ENCODE results near the gene RAB3C.

Gene RAB3C

GRCh38 chr5:58871648-58872242 lies 288.9 kb downstream of the RAB3C start:
- no peaks in the 10 kb centered on the region for H3K9me3 ChIP-seq (ENCODE audit: control insufficient read depth, insufficient read depth, low read length)
- no peaks in the 10 kb centered on the region for H3K4me1 ChIP-seq (ENCODE audit: insufficient read depth, low read length)
- no peak overlapping the region for H3K9ac ChIP-seq (ENCODE audit: low read depth, low read length)
- H3K36me3 ChIP-seq (ENCODE audit: insufficient read depth, low read length) = no peaks in the 10 kb centered on the region

- H3K9ac ChIP-seq (ENCODE audit: low read depth, low read length) = no peak overlapping the region
- no peaks in the 10 kb centered on the region for H3K9me3 ChIP-seq (ENCODE audit: control insufficient read depth, insufficient read depth, low read length)
- H3K36me3 ChIP-seq (ENCODE audit: insufficient read depth, low read length) = no peaks in the 10 kb centered on the region
- no peaks in the 10 kb centered on the region for H3K4me1 ChIP-seq (ENCODE audit: insufficient read depth, low read length)
Measured at GRCh38 chr5:58872670-58873273, 289.9 kb downstream of the RAB3C start.

- Histone ChIP-seq H3K36me3 (ENCODE audit: insufficient read depth, low read length) (no peaks in the 10 kb centered on the region), H3K4me1 (ENCODE audit: insufficient read depth, low read length) (no peaks in the 10 kb centered on the region), H3K9ac (ENCODE audit: low read depth, low read length) (no peak overlapping the region), H3K9me3 (ENCODE audit: control insufficient read depth, insufficient read depth, low read length) (no peaks in the 10 kb centered on the region)
Measured at GRCh38 chr5:58875599-58875998, 292.7 kb downstream of the RAB3C start.

- no peaks in the 10 kb centered on the region; the same call in 1 of the 2 replicates for H3K4me1 ChIP-seq (ENCODE audit: insufficient read depth, low read length)
- no peaks in the 10 kb centered on the region for H3K36me3 ChIP-seq (ENCODE audit: insufficient read depth, low read length)
- no peak overlapping the region for H3K9ac ChIP-seq (ENCODE audit: low read depth, low read length)
- H3K9me3 ChIP-seq (ENCODE audit: control insufficient read depth, insufficient read depth, low read length) = 0 out of 2 replicates have a peak, but pooled peaks cover 3% of the 10 kb centered on the region
Measured at GRCh38 chr5:58885260-58885659, 302.4 kb downstream of the RAB3C start.

GRCh38 chr5:58886315-58887207 lies 303.7 kb downstream of the RAB3C start:
- no peak overlapping the region for H3K9ac ChIP-seq (ENCODE audit: low read depth, low read length)
- H3K9me3 ChIP-seq (ENCODE audit: control insufficient read depth, insufficient read depth, low read length) = 0 out of 2 replicates have a peak, but pooled peaks cover 3% of the 10 kb centered on the region
- H3K36me3 ChIP-seq (ENCODE audit: insufficient read depth, low read length) = no peaks in the 10 kb centered on the region
- peaks cover 8% of the 10 kb centered on the region for H3K4me1 ChIP-seq (ENCODE audit: insufficient read depth, low read length)

GRCh38 chr5:58887311-58887710 lies 304.4 kb downstream of the RAB3C start:
- Histone ChIP-seq H3K36me3 (ENCODE audit: insufficient read depth, low read length) (no peaks in the 10 kb centered on the region), H3K9me3 (ENCODE audit: control insufficient read depth, insufficient read depth, low read length) (0 out of 2 replicates have a peak, but pooled peaks cover 3% of the 10 kb centered on the region), H3K9ac (ENCODE audit: low read depth, low read length) (no peak overlapping the region), H3K4me1 (ENCODE audit: insufficient read depth, low read length) (peaks cover 11% of the 10 kb centered on the region)

- H3K36me3 ChIP-seq (ENCODE audit: insufficient read depth, low read length) = no peaks in the 10 kb centered on the region
- peaks cover 11% of the 10 kb centered on the region for H3K4me1 ChIP-seq (ENCODE audit: insufficient read depth, low read length)
- H3K9me3 ChIP-seq (ENCODE audit: control insufficient read depth, insufficient read depth, low read length) = 0 out of 2 replicates have a peak, but pooled peaks cover 3% of the 10 kb centered on the region
- H3K9ac ChIP-seq (ENCODE audit: low read depth, low read length) = no peak overlapping the region
Measured at GRCh38 chr5:58887721-58888409, 305.0 kb downstream of the RAB3C start.

- no peaks in the 10 kb centered on the region for H3K36me3 ChIP-seq (ENCODE audit: insufficient read depth, low read length)
Measured at GRCh38 chr5:58890265-58890664, 307.4 kb downstream of the RAB3C start.

GRCh38 chr5:58890701-58891085 lies 307.8 kb downstream of the RAB3C start:
- Histone ChIP-seq H3K36me3 (ENCODE audit: insufficient read depth, low read length) (no peaks in the 10 kb centered on the region), H3K9ac (ENCODE audit: low read depth, low read length) (no peak overlapping the region), H3K9me3 (ENCODE audit: control insufficient read depth, insufficient read depth, low read length) (no peaks in the 10 kb centered on the region), H3K4me1 (ENCODE audit: insufficient read depth, low read length) (peaks cover 11% of the 10 kb centered on the region)

More at GRCh38 chr5:58890265-58890664, 307.4 kb downstream of the RAB3C start:
- Histone ChIP-seq H3K9me3 (ENCODE audit: control insufficient read depth, insufficient read depth, low read length) (no peaks in the 10 kb centered on the region), H3K4me1 (ENCODE audit: insufficient read depth, low read length) (peaks cover 11% of the 10 kb centered on the region), H3K9ac (ENCODE audit: low read depth, low read length) (no peak overlapping the region)

- Histone ChIP-seq H3K4me1 (ENCODE audit: insufficient read depth, low read length) (peaks cover 11% of the 10 kb centered on the region), H3K9ac (ENCODE audit: low read depth, low read length) (no peak overlapping the region), H3K9me3 (ENCODE audit: control insufficient read depth, insufficient read depth, low read length) (no peaks in the 10 kb centered on the region), H3K36me3 (ENCODE audit: insufficient read depth, low read length) (no peaks in the 10 kb centered on the region)
Measured at GRCh38 chr5:58891086-58891970, 308.5 kb downstream of the RAB3C start.

GRCh38 chr5:58891971-58892343 lies 309.1 kb downstream of the RAB3C start:
- peaks cover 11% of the 10 kb centered on the region for H3K4me1 ChIP-seq (ENCODE audit: insufficient read depth, low read length)
- no peaks in the 10 kb centered on the region for H3K36me3 ChIP-seq (ENCODE audit: insufficient read depth, low read length)
- no peaks in the 10 kb centered on the region for H3K9me3 ChIP-seq (ENCODE audit: control insufficient read depth, insufficient read depth, low read length)
- no peak overlapping the region for H3K9ac ChIP-seq (ENCODE audit: low read depth, low read length)

GRCh38 chr5:58893551-58893950 lies 310.7 kb downstream of the RAB3C start:
- H3K4me1 ChIP-seq (ENCODE audit: insufficient read depth, low read length) = peaks cover 11% of the 10 kb centered on the region
- H3K36me3 ChIP-seq (ENCODE audit: insufficient read depth, low read length) = no peaks in the 10 kb centered on the region
- H3K9ac ChIP-seq (ENCODE audit: low read depth, low read length) = no peak overlapping the region
- no peaks in the 10 kb centered on the region for H3K9me3 ChIP-seq (ENCODE audit: control insufficient read depth, insufficient read depth, low read length)

GRCh38 chr5:58898006-58898405 lies 315.1 kb downstream of the RAB3C start:
- Histone ChIP-seq H3K36me3 (ENCODE audit: insufficient read depth, low read length) (no peaks in the 10 kb centered on the region), H3K9me3 (ENCODE audit: control insufficient read depth, insufficient read depth, low read length) (no peaks in the 10 kb centered on the region), H3K4me1 (ENCODE audit: insufficient read depth, low read length) (no peaks in the 10 kb centered on the region), H3K9ac (ENCODE audit: low read depth, low read length) (no peak overlapping the region)

Measured in ES-I3 (cell line).